ENCODE measurements around the gene PM20D1.

PM20D1 gene

GRCh38 chr1:205804605-205805004 lies 45.3 kb downstream of the PM20D1 start:
- DNase-seq (ENCODE audit: low spot score), result no peak

- no peak for DNase-seq (ENCODE audit: low spot score)
These were observed 45.9 kb downstream of the PM20D1 start for GRCh38 chr1:205803986-205804385.

GRCh38 chr1:205802060-205802459 lies 47.9 kb downstream of the PM20D1 start:
- no peak for DNase-seq (ENCODE audit: low spot score)

GRCh38 chr1:205800981-205801703 lies 48.8 kb downstream of the PM20D1 start:
- DNase-seq (ENCODE audit: low spot score), result no peak

GRCh38 chr1:205800427-205800826 lies 49.5 kb downstream of the PM20D1 start:
- DNase-seq (ENCODE audit: low spot score), result no peak

GRCh38 chr1:205798577-205798976 lies 51.4 kb downstream of the PM20D1 start:
- no peak for DNase-seq (ENCODE audit: low spot score)

GRCh38 chr1:205797168-205797567 lies 52.8 kb downstream of the PM20D1 start:
- no peak for DNase-seq (ENCODE audit: low spot score)

GRCh38 chr1:205794011-205794730 lies 55.8 kb downstream of the PM20D1 start:
- no peak for DNase-seq (ENCODE audit: low spot score)

GRCh38 chr1:205792961-205793673 lies 56.8 kb downstream of the PM20D1 start:
- DNase-seq (ENCODE audit: low spot score), result no peak

GRCh38 chr1:205792481-205792881 lies 57.5 kb downstream of the PM20D1 start:
- peak; percentile 28 for DNase-seq (ENCODE audit: low spot score)

- peak; percentile 88 for DNase-seq (ENCODE audit: low spot score)
These were observed 58.3 kb downstream of the PM20D1 start for GRCh38 chr1:205791568-205792180.

- no peak for DNase-seq (ENCODE audit: low spot score)
These were observed 62.5 kb downstream of the PM20D1 start for GRCh38 chr1:205787287-205787916.

- DNase-seq (ENCODE audit: low spot score), result no peak
These were observed 63.3 kb downstream of the PM20D1 start for GRCh38 chr1:205786601-205787000.

GRCh38 chr1:205785446-205785845 lies 64.5 kb downstream of the PM20D1 start:
- no peak for DNase-seq (ENCODE audit: low spot score)

- DNase-seq (ENCODE audit: low spot score), result no peak
These were observed 66.0 kb downstream of the PM20D1 start for GRCh38 chr1:205783904-205784303.

- DNase-seq (ENCODE audit: low spot score), result no peak
These were observed 66.5 kb downstream of the PM20D1 start for GRCh38 chr1:205783433-205783795.

- DNase-seq (ENCODE audit: low spot score), result no peak
These were observed 67.1 kb downstream of the PM20D1 start for GRCh38 chr1:205782627-205783432.

GRCh38 chr1:205780335-205780734 lies 69.6 kb downstream of the PM20D1 start:
- DNase-seq (ENCODE audit: low spot score), result no peak

All from pons (tissue), 1 donor.